GM12892 (cell line): Measurements from ENCODE around the gene PTPRU.

Experiments
- DNase-seq: peaks from one replicate; pipeline ENCODE4 v3.0.0; 2011; ENCODE audit not compliant: insufficient read length
- FAIRE-seq: peaks from 2 replicates; lab custom pipeline; 2011; peaks lifted over from hg19 to GRCh38; lab: Jason Lieb, UNC
- POLR2A ChIP-seq: IDR thresholded peaks from 2 replicates; pipeline ENCODE4 v1.6.1; 2011; ENCODE audit warnings: low read depth, low read length, control low read depth
- POLR2AphosphoS5 ChIP-seq: IDR thresholded peaks from 2 replicates; pipeline ENCODE4 v1.6.1; 2011; ENCODE audit warnings: low read depth, low read length, control low read depth
- TAF1 ChIP-seq: IDR thresholded peaks from 2 replicates; pipeline ENCODE4 v1.6.1; 2011; ENCODE audit warnings: low read depth, mild to moderate bottlenecking, control low read depth, low read length, borderline replicate concordance

The PTPRU gene

GRCh38 chr1:29372108-29372507 is 135.8 kb downstream of the PTPRU start:
- no peak for DNase-seq
- TF ChIP-seq TAF1 (no peak), POLR2AphosphoS5 (no peak), POLR2A (no peak)
- no peak for FAIRE-seq
